Effector CD8-positive, alpha-beta T cell (primary cell): ENCODE measurements around the gene RNF11.
"Not testable (repeated sequence)": the region's sequence is repeated elsewhere in the genome, so short reads cannot be mapped to it uniquely, and the experiment has no call there.

Experiments used
- DNase-seq: peaks from one replicate; lab custom pipeline; 2025; lab: John Stamatoyannopoulos, UW
- total RNA-seq, 4 experiments: gene quantifications; one replicate each; lab custom pipeline; 2026; lab: John Stamatoyannopoulos, UW

The RNF11 gene, protein sequence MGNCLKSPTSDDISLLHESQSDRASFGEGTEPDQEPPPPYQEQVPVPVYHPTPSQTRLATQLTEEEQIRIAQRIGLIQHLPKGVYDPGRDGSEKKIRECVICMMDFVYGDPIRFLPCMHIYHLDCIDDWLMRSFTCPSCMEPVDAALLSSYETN
- total RNA-seq: 48.2 to 81.5 (median 66.4) reads per million in 4 experiments

DNA sequence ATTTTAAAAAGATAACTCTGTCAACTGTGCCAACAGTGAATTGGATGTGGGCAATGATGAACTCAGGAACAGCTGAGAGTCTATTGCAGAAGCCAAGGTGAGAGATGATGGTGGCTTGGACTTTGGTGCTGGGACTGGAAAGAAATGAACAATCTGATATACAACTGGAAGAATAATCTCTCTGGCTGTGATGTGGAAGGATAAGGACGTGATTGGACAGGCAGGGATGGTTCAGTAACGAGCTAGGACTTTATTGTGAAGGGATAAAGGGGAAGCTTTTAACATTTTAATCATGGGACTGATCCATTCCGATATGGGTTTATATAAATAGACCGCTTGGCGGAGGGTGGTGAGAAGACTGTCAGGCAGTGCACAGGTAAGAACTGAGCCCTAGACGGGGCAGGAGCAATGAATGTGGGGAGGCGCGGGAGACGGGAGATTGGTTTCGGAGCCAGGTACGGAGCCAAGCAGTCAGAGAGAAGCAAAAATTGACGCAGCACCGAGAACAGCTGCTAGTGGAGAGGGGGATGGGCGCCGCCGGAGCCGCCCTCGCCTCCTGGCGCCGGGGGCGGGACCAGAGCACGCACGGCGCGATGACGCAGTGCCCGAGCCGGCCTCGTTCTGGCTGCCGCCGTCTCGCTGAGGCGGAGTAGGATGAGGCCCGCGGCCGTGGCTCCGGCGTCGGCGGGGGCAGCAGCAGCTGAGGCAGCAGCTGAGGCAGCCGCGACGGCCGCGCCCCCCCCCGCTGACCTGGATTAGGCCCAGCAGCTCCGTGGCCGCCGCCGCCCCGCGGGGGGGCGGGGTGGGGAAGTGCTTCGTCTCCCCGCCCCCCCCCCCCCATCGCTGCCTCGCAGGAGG is at the start of gene RNF11:
Gene RNF11 (plus strand): TSS at position 601 of the 858 bp plus-strand sequence. CDS start 484 bp downstream, outside the sequence.
- DNase-seq: peak; percentile 81

DNA sequence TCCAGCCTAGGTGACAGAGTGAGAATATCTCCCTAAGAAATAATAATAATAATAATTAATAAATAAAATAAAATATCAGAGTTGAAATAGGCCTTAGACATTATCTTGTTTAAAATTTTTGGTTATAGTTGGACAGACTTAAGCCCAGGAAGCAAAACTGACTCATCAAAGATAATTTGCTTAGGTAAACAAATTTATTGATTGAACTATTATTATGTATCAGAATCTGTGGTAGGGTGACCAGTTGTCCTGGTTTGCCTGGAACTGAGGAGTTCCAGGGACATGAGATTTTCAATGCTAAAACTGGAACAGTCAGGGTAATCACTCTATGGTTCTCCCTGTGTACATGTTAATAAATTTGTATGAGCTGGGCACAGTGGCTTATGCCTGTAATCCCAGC is 47.8 kb upstream of the RNF11 start:
- DNase-seq: no peak

GRCh38 chr1:51189421-51190073 is 46.5 kb upstream of the RNF11 start:
- no peak for DNase-seq

DNA sequence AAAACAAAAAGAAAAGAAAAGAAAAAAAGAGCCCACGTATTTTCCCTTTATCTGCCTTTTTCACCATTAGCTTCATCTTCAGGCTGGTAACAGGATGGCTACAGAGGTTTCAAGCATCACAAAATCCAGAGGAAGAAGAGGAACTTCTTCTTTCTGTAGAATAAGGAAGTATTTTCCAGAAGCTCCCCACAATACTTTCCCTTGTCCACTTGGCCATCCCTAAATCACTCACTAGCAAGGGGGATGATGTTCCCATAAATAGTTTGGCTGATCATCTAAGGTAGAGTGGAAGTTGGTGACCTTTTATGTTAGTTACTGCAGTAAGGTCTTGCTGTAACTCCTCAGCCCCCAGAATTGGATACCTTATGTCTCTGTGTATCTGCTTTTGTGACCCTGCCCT is 45.1 kb upstream of the RNF11 start:
- no peak for DNase-seq

- peak; percentile 3 for DNase-seq
Observed at GRCh38 chr1:51192213-51192843, 43.7 kb upstream of the RNF11 start.

GRCh38 chr1:51193564-51193963 is 42.5 kb upstream of the RNF11 start:
- no peak for DNase-seq

DNA sequence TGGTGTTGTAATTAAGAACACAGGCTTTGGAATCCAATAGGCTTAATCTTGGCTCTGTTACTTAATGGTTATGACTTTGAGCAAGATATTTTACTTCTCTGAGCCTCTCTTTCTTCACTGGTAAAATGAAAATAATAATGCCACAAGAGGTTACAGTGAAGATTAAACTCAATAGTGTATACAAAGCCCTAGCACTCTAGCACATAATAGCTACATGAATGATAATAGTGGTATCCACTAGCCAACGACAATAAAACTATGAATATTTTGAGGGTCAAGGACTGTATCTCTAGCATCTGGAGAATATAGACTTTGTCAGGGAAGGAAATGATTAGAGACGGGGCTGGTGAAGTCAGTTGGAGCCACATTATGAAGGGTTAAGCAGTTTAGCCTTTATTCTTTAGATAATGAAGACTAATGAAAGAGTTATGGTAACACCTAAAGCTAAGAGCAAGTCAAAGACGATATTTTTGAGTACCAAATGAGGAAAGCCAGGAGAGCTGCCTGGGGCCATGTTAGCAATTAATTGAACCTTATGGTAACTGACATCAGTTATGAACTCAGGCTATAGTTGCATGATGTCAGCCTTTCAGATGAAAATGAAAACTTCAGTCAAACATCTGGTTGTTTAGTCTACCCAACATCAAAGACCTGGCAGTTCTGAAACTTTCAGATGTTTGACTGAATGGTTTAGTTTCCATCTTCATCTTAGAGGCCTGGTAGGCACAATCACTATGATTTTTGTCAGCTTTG is 32.8 kb upstream of the RNF11 start:
- DNase-seq: no peak

DNA sequence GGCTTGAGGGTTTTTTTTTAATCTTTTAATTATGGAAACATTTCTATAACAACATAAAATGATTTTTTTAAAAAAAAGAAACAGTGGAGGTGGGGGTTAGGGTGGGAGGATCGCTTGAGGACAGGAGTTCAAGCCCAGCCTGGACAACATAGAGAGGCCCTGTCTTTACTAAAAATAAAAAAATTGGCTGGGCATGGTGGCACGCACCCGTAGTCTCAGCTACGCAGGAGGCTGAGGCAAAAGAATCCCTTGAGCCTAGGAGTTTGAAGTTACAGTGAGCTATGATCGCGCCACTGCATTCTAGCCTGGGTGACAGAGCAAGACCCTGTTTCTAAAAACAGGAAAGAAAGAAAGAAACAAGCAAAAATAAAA is 32.2 kb upstream of the RNF11 start:
- DNase-seq: no peak

DNA sequence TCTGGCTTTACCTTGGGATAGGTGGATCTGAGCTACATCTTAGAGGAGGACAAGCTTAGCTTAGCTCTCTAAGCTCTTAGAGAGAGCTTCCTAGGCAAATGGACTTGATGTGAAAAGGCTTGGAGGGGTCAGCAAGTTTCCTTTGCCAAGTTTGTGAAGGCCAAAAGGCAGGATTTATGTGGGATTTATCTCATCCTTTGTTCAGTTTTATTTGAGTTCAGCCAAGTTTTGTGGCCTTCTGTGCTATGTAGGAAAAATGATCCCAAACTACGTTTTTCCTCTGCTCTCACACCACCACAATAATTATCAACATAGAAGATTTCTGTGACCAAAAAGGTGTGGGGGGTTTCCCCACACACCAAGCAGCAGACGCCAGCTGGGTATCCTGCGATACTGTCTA is 26.0 kb upstream of the RNF11 start:
- no peak for DNase-seq

GRCh38 chr1:51210676-51211075 is 25.4 kb upstream of the RNF11 start:
- no peak for DNase-seq

DNA sequence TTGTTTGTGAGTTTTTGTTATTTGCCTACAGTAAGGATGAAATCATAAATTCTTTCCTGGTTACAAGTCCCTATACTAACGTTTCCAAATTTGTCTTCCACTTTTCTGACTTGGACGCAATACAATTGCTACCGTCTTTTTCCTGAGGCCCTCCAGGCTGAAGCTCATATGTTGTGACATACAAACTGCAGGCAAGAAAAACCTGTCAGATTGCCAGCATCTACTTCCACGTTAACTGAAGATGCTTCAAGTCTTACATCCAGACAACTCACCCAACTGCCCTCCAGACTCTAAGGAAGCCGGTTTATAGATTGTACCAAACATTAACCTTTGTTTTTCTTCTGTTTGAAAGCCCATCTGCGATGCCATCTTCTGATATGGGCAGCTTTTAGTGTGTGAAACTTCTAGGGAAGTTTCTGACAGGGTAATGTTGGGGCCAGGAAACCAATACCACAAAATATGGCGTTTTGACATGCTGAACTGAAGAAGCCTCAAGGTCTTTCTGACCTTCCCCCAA is 21.4 kb upstream of the RNF11 start:
- DNase-seq: no peak

DNA sequence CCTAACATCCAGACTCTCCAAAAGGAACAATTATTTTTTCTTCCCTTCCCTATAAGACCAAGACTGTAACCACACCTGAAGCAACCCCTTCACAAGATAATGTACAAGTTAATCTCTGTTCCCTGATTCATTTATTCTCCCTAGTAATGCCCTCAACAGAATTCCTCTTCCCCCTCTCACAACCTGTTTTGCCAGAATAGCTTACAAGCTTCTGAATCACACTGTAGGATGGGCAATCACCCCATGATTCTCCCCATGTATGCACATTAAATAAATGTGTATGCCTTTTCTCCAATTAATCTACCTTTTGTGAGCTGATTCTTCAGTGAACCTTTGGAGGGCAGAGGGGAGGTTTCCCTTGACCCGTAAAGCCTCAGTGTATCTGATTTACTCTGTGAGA is 20.9 kb upstream of the RNF11 start:
- no peak for DNase-seq

DNA sequence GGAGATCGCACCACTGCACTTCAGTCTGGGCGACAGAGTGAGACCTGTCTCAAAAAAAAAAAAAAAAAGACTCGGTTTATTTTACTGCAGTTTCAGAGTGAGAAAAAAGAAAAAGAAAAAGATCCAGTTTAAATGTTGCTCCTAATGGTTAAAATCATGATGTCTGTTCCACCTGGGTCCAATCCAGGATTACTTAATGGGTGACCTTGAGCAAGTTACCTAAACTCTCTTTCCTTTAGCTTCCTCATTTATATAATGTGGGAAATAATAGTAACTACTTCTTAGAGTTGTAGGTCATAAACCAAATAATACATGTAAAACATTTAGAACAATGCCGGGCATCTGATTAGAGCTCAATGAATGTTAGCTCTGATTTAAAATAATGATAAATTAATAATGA is 19.4 kb upstream of the RNF11 start:
- DNase-seq: no peak

DNA sequence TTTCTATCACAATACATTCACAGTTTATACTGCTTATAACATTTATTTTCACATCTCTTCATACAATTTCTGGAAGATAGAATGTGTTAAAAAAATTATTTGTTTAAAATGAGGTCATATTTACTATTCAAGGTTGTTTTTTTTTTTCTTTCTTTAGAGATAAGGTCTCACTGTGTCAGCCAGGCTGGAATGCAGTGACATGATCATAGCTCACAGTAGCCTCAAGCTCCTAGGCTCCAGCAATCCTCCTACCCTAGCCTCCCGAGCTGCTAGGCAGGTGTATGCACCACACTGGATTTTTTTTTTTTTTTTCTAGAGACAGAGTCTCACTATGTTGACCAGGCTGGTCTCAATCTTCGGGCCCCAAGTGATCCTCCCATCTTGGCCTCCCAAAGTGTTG is 19.0 kb upstream of the RNF11 start:
- DNase-seq: no peak

- no peak for DNase-seq
Observed at GRCh38 chr1:51218570-51218969, 17.5 kb upstream of the RNF11 start.

GRCh38 chr1:51219022-51219421 is 17.1 kb upstream of the RNF11 start:
- no peak for DNase-seq

DNA sequence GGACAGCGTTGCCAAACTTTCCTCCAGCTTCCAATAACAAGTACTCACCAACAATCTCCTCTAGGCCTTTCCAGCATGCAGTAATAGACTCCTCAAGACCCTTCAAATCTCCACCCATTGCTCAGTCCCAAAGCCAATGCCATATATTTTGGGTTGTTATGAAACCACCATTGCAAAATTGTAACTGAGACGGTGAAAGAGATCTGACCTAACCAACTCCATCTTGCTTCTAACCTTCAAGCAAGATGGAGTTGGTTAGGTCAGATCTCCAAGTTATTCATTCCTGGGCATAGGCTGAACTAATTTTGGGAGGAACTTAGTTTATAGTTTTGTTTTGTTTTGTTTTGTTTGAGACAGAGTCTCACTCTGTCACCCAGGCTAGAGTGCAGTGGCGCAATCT is 14.5 kb upstream of the RNF11 start:
- DNase-seq: not testable (repeated sequence)

GRCh38 chr1:51222136-51222787 is 13.8 kb upstream of the RNF11 start:
- no peak for DNase-seq

GRCh38 chr1:51222809-51223208 is 13.3 kb upstream of the RNF11 start:
- DNase-seq: no peak

DNA sequence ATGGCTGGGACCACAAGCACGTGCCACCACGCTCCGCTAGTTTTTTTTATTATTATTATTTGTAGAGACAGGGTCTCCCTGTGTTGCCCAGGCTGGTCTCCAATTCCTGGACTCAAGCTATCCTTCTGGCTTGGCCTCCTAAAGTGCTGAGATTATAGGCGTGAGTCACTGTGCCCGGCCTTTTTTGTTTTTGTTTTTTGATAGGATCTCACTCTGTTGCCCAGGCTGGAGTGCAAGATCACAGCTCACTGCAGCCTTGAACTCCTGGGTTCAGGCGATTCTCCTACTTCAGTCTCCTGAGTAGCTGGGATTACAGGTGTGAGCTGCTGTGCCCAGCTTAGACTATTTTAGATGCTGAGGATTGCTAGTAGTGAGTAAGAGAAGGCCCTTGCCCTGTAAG is 11.8 kb upstream of the RNF11 start:
- DNase-seq: no peak
